GM18526 (cell line): ENCODE measurements around the gene UQCRC1.

ENCODE experiments used
- POLR2A ChIP-seq: IDR thresholded peaks from 3 replicates; pipeline ENCODE4 v1.6.1; 2011; ENCODE audit not compliant: insufficient read length; ENCODE audit errors: extremely low read depth

The UQCRC1 gene

GRCh38 chr3:48569808-48570450 lies 39.5 kb downstream of the UQCRC1 start:
- TF ChIP-seq POLR2A, result no peak

- TF ChIP-seq POLR2A, result no peak
Measured at GRCh38 chr3:48569400-48569799, 40.0 kb downstream of the UQCRC1 start.

GRCh38 chr3:48568476-48568875 lies 41.0 kb downstream of the UQCRC1 start:
- TF ChIP-seq POLR2A, result no peak

GRCh38 chr3:48567500-48567899 lies 41.9 kb downstream of the UQCRC1 start:
- no peak for TF ChIP-seq POLR2A

GRCh38 chr3:48567090-48567489 lies 42.4 kb downstream of the UQCRC1 start:
- TF ChIP-seq POLR2A, result no peak

- TF ChIP-seq POLR2A, result no peak
Measured at GRCh38 chr3:48566401-48566760, 43.1 kb downstream of the UQCRC1 start.

GRCh38 chr3:48565591-48566400 lies 43.6 kb downstream of the UQCRC1 start:
- no peak for TF ChIP-seq POLR2A

- TF ChIP-seq POLR2A, result no peak
Measured at GRCh38 chr3:48565186-48565585, 44.3 kb downstream of the UQCRC1 start.

GRCh38 chr3:48564667-48565066 lies 44.8 kb downstream of the UQCRC1 start:
- TF ChIP-seq POLR2A, result no peak

- TF ChIP-seq POLR2A, result no peak
Measured at GRCh38 chr3:48564022-48564421, 45.4 kb downstream of the UQCRC1 start.

GRCh38 chr3:48563382-48563918 lies 46.0 kb downstream of the UQCRC1 start, which contains the start of gene UCN2:
Gene UCN2 (minus strand): TSS chr3:48563781. CDS start chr3:48563124, 657 bp downstream.
- no peak for TF ChIP-seq POLR2A

GRCh38 chr3:48562367-48563095 lies 46.9 kb downstream of the UQCRC1 start:
- no peak for TF ChIP-seq POLR2A

GRCh38 chr3:48561045-48561736 lies 48.3 kb downstream of the UQCRC1 start:
- no peak for TF ChIP-seq POLR2A

- no peak for TF ChIP-seq POLR2A
Measured at GRCh38 chr3:48560648-48561018, 48.8 kb downstream of the UQCRC1 start.

- no peak for TF ChIP-seq POLR2A
Measured at GRCh38 chr3:48558493-48559134, 50.8 kb downstream of the UQCRC1 start.
